Renal cortex interstitium (tissue), 11 donors: ENCODE results near the gene UGT1A6. TPM values are rescaled to one million over a fixed set of nuclear protein-coding genes. Genes with fewer than 3 reads are reported as not detected.

Experiments used
- DNase-seq, 11 donors: peaks; one replicate each; pipeline ENCODE4 v3.0.0-alpha.2; 2013; ENCODE audit warnings: low read depth in 9 of 11, low spot score in 4 of 11; ENCODE audit errors: extremely low read depth in 1 of 11
- polyA plus RNA-seq, 3 donors: library from polyadenylated mRNA; unstranded; fragments of 120-200 nt; gene quantifications; one replicate each; pipeline ENCODE4 v1.2.1, GENCODE V29; 2013; ENCODE audit not compliant: insufficient read length in 3 of 3

UGT1A6 gene
- polyA plus RNA-seq, 3 donors = 2.5 to 4.3 (median 3.2) TPM

DNA sequence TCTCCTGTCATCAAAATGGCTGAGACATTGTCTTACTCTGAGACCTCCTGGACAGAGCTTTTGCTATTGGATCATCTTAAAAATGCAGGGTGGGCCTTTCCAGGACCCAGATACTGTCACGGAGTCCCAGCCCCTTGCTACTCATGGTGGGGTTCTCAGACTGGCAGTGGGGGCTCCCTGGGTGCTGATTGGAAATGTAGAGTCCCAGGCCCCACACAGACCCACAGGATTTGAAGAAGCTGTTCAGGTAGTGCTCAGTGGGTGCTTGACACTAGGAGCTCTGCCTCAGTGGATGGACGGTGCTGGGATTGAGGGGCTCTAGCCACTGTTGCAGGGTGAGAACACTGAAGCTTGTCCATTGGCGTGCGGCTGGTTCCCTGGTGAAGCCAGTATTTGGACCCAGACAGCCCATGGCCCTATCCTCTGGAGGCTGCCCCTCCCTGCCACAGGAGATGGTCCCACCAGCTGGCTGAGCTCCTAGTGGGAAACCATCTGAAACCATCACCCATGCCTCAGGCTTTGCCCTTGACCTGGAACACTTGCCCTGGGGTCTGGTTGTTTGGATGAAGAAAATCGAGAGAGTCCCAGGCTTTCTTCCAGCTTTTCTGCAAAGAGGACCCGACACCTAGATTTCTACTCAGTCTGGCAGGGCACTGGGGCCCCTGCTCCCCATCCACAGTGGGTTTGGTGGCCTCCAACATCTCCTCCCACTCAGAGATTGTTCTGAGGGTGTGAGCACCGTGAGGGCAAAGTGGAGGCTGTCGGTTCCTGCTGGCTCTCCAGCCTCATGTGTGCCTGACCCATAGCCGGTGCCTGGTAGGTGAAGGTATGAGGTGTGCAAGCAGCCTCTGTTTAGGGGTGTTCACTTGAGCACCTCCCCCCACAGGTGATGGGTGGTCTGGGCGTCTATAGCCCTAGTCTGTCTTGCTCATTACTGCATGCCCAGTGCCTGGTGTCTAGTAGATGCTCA, 115.6 kb downstream of the UGT1A6 start:
- DNase-seq = no peak

DNA sequence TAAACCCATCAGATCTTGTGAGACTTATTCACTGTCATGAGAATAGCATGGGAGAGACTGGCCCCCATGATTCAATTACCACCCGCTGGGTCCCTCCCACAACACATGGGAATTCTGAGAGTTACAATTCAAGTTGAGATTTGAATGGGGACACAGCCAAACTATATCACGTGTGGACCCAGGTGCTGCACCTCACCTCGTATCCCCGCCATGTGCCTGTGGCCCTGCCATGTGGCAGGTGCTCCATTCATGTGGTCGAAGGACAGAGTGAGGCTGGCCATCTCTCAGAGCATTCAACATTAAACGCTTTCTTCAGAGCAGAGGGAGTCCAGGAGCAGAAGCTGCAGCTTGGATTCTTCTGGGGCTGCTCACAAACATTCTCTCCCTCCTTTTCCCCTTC, 117.7 kb downstream of the UGT1A6 start:
- no peak for DNase-seq

DNA sequence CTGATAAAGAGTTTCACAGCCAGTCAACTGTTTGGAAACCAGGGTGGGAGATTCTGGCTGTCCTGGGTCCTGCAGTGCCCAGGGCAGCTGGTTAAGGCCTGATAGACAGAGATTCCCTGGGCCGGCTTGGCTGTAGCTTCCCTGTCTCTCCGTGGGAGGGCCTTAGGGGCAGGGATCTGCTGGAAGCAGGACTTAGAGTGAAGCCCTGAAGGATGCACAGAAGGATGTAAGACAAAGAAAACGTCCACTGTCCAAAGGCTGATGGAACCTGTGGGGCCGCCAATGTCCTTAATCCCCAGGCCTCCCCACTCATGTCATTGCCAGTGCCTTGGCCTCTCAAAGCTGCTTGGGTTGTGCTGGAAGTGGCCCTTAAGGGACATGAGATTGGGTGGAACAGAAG, 118.4 kb downstream of the UGT1A6 start:
- no peak for DNase-seq

DNA sequence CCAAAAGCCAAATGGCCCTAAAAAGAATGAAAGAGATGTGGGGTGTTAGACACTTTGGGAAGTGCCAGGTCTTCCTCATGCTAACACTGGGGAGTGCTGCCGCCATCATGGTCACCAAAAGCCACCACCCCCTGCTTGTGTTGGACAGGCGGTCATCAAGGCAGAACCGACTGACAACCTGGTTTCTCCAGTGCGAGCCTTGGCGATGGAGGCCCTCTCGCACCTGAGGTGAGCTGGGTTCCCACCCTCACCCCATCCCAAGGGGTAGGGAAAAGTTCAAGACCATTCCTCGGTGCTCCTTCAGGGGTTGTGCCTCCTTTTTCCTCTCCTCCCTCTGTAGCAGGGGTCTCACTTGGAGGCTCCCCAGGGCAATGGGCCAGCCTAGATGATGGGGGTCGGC, 119.0 kb downstream of the UGT1A6 start:
- DNase-seq = no peak

DNA sequence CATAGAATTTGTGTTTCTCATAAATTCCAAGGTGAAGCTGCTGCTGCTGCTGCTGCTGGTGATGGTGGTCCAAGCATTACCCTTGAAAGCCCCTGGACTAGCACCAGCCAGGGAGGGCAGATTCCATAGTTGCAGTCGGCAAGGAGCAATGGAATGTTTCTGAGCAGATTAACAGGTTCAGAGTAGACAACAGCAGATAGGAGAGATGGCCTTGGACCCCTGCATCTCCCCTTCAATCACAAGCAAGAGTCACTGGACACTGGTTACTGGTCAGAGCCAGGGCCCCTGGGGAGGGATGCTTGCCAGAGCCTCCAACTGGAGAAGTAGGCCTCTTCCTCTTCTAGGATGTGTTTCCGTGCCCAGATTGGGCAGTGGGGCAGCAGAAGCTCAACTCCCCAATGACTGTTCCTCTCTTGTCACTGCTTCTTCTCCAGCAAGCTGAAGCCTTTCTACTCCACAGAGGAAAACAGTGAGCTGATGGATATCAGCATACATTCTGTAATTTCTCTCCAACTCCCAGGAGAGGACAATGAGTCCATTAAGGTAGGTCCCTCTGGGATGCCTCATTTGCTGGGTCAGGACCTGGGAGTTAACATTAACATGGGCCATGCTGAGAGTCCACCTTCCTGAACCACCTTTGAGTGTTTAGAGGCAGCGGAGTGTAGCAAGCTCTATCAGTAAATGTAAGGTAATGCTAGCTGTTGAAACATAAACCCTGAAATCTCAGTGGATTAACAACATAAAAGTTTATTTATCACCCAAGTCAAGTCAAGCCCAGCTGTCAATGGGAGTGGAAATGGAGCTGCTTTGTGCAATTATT, 120.8 kb downstream of the UGT1A6 start:
- peak in 8 of 11 donors; percentile 13 to 51 (median 24) for DNase-seq

DNA sequence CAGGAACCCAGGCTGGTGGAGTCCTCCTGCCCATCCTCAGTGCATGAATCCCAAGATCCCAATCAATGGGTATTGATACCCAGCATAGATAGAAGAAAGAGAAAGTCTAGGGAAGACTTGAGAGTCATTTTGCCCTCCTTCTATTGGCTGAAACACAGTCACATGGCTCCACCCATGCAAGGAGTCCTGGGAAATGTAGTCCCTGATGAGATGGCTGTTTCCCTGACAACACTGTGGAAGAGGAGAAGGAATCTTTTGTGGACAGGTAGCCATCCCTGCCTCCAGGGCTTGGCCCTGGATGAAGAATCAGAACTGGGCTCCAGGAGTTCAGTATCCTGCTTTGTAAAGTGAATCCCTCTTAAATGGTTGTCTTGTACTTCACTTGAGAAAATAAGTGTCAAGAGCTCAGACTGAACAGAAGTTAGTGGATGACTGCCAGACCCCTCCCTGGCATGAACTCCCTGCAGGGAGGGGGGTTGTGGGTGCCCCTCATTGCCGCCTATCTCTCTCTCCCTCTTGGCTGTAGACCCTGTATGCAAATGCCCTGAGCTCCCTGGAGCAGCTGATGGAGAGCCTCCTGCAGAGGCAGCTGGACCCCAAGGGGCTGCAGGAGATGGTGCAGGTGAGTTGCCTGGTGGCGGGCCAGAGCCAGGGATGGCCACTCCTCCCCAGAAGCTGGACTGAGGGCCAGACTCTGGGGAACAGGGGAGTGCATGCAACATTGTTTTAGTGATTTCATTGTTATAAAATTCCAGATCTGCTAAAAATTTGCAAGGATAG, 121.6 kb downstream of the UGT1A6 start:
- DNase-seq = peak in 1 of 11 donors; percentile 17

DNA sequence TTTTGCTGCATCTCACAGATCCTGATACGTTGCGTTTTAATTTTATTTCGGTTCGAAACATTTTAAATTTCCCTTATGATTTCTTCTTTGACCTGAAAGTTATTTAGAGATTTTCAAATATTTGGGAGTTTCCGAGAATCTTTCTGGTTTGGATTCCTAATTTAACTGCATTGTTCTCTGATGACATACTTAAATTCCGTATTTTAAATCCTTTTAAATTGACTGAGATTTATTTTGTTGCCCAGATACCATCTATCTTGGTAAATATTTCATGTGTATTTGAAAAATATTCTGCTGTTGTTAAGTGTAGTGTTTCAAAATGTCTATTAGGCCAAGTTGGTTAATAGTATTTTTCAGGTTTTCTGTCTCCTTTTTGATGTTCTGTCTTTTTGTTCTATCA, 123.2 kb downstream of the UGT1A6 start:
- DNase-seq = no peak

DNA sequence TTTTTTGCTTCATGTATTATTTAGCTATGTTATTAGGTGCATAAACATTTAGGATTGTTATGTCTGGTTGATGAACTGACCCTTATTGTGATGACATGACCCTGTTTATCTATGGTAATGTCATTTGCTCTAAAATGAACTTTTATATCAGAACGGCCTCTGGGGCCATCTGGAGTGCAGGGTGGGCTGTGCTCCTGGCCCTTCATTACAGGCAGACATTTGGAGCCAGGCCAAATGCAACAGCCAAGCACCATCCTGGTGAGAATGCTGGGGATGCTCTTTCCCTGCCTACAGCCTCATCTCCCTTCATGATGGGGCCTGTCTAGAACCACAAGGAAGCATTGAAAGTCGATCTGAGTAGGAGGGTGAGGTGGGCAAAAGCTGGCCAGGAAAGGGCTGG, 123.6 kb downstream of the UGT1A6 start:
- no peak for DNase-seq

DNA sequence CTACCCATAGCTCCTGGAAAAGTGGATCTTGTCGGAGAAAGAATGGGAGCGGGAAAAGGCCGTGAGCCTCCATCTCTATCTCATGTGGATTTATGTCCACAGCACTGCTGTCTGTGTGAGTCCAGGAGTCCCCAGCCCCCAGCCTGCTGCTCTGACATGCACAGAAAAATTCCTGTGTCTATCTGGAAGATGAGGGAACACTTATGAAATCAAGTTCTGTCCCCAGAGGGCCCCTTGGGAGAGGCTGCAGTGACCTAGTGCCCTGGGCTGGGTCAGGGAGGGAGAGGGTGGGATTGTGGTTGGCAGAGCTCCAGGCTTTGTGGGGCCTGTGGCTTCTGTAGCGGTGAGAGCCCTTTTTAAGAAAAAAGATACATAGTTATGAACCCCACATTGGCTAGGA, 124.1 kb downstream of the UGT1A6 start:
- no peak for DNase-seq

DNA sequence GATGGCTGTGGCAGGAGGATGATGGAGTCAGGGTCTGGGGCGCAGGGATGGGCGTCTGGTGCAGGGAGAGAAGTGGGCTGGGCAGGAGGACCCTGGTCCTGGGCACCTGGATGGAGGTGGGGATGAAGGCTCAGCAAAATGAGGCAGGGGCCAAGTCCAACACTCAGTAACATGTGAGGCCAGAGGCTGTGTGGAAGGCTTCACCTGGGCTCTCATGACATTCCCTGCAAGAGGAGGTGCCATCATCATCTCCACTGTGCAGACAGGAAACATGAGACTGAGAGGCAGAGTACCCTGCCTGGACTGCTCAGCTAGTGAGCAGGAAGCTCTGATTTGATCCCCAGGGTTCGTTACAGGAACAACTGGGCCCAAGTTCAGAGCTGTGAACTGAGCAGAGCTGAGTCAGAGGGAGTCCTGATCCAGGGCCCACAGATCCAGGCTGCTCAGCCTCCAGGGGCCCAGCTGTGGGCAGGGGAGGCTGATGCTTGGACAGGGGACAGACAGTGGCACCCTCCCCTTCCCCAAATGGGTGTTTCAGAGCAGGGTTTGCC, 124.7 kb downstream of the UGT1A6 start:
- DNase-seq = no peak

DNA sequence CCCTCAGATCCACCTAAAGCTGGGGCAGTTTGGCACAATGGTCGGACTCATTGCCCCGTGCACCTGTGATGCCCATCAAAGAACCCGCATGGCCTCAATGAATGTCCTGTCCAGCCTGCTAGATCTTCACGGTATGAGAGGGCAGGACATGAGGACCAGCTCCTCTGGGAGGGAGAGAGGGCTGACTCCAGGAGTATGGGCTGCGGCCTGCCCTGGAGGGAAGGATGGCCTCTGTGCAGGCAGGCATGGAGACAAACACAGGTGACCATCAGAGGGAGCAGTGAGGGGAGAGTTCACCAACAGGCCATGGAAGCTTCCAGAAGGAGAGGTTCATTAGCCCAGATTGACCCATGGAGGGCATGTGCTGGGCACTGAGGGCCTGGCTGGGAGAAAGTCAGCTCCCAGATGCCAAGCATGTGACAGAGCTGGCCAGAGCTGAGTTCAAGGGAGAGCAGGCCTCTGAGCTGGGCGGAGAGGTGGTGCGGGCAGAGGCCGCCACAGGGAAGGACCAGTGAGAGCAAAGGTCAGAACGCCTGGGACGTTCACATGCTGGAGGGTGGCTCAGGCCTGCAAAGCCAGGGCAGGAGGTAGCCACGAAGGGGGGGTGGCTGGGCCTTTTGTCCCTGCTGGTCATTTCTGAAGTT, 125.4 kb downstream of the UGT1A6 start:
- DNase-seq = no peak

DNA sequence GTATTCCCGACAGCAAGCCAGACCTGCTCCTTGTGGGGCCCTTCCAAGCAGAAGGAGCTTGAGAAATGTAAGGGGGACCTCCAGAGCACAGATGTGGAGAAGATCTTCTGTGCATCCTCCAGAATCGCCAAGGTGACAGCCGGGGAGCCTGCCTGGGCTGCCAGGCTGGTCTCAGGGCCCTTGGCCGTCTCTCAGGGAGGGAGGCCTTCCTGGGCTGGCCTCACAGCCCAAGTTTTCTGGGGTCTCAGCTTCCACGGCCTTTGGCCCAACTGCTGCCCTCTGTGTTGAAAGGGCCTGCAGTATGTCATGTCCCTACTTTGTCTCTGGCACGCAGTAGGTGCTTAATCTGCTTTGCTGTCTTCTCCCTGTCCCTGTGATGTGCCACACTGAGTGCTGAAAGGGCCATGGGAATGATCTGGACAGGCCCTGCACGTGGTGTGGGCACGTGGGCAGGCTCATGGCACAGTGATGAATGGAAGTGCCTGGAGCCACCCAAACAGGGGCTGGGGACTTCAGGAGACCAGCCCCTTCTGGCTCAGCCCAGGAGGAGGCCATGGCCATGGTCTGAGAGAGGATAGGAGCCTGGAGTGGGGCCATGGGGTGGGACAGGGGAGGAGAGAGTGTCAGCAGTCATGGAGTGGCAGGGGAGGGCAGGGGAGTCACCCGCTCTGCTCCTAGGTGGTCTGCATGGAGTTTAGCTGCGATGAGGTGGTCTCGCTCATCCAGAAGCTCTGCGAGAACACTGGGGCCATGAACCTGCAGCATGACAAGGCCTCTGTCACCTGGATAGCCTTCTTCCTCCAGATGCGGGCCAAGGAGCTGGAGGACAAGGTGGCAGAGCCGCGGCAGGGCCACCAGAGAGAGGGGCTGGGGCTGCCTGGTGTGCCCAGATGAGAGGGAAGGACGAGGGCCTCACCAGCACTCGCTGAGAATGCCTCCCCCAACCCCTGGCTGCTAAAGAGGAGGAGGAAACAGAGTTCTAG, 126.2 kb downstream of the UGT1A6 start:
- DNase-seq = no peak

DNA sequence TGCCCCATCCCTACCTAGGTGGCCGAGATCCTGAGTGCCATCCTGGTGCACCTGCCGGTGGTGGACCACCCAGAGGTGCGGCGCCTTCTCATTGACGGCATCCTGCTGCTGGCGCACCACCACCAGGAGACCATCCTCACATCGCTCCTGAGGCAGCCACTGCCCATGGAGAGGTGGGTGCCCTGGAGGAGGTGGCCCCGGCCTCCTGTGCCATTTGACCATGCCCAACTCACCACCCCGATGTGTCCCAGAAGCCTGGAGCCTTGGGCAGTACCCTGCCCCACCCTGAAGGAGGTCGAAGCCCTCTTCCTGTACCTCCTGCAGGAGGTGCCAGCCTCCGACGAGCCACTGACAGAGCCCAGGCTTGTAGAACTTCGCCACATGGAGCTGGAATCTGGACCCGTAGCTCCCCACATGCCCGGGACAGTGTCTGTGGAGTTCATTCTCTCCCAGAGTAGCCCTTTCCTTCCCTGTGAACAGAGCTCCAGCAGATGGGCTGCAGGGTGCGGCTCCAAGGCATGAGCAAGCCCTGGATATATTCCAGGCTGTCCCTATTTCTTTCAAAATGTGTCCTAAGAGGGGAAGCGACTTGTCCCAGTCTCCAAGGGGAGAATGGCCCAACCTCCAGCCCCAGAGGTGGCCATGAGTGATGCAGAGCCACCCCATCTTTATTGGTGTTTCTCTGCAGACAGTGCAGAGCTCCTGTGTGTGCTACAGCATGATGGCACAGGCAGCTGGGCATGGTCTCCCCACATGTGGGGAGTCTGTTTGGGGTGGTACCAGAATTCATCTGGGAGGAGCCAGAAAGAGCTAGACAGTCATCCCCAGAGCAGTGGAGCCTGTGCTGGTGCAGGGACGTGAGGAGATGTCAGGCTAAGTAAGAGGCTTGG, 127.4 kb downstream of the UGT1A6 start:
- DNase-seq = no peak

DNA sequence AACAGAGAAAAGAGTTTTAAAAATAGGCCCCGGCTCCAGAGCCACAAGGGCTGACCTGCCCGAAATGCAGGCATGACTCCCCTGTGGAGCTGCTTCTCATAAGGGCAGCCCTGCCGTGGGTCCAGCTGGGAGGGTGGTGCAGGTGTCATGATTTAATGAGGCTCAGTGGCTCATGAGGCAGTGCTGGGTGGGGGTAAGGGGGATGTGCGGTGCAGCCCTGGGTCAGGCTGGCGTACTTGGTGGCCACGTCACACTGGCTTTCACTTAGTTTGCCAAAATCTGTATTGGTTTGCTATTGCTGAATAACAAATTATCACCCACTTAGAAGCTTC, 128.1 kb downstream of the UGT1A6 start:
- DNase-seq = no peak

DNA sequence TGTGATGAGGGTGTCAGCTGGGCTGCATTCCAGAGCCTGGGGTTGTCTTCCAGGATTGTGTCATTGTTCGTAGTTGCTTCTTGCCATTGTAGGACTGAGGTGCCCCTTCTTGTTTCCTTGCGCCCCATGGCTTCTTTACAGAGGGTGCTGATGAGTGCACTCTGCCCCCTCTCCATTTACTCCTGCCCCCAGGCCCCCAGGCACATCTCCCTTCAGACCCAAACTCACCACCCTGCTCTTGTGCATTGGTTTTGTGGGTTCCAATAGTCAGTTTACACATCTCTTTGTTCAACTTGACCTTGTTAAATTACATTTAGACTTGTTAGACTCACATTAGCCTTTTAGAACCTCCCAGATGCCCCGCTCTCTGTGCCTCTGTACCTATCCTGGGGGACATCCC, 128.5 kb downstream of the UGT1A6 start:
- DNase-seq = no peak

DNA sequence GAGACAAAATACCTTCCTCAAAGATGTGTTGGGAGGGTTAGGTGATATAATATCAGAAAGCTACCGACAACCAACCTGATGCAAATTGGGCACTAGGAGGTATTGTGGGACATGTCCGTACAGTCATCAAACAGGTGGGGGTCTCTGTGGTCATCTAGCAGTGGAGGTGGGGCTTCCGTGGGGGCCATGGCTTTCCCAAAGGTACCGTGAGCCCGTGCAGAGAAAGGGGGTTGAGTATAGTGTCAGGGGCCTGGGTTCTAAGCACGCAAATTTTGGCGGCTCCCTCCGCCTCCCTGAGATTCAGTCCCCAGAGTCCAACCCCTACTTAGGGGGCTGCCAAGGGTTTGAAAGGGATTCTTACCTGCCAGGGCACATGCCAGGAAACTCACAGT, 129.0 kb downstream of the UGT1A6 start:
- no peak for DNase-seq
